GM23338 (cell line): ENCODE results near the gene GRHL3. TPM values are rescaled to one million over a fixed set of nuclear protein-coding genes. Genes with fewer than 3 reads are reported as not detected.

Experiments used
- ATAC-seq: fragments of 200-7000 bp; cut with Tn5 transposase; 3 replicates; pipeline ENCODE4 v1.9.1; 2020
- DNase-seq: peaks from one replicate; pipeline ENCODE4 v3.0.0-alpha.2; 2015; ENCODE audit warnings: low spot score
- H2AFZ ChIP-seq: fragments of 200-600 bp; sonication (generic); 2 replicates; pipeline ENCODE4 v1.8.0; 2016; ENCODE audit warnings: antibody characterized with exemption, mild to moderate bottlenecking, moderate library complexity
- H3F3A ChIP-seq: fragments of 200-600 bp; sonication (generic); replicated peaks from 2 replicates; pipeline ENCODE4 v1.8.0; 2017; ENCODE audit warnings: antibody characterized with exemption, mixed run types, low read depth
- H3K27ac ChIP-seq: fragments of 200-600 bp; sonication (generic); 2 replicates; pipeline ENCODE4 v1.6.1; 2016; ENCODE audit warnings: low read depth
- H3K27me3 ChIP-seq: fragments of 200-600 bp; sonication (generic); 2 replicates; pipeline ENCODE4 v1.8.0; 2016; ENCODE audit warnings: mild to moderate bottlenecking, mixed run types, moderate library complexity; ENCODE audit not compliant: insufficient read depth
- H3K36me3 ChIP-seq: fragments of 200-600 bp; sonication (generic); 2 replicates; pipeline ENCODE4 v1.8.0; 2016; ENCODE audit warnings: mild to moderate bottlenecking; ENCODE audit not compliant: insufficient read depth
- H3K4me1 ChIP-seq: fragments of 200-600 bp; sonication (generic); 2 replicates; pipeline ENCODE4 v1.8.0; 2016; ENCODE audit warnings: mild to moderate bottlenecking, moderate library complexity; ENCODE audit not compliant: insufficient read depth
- H3K4me2 ChIP-seq: fragments of 200-600 bp; sonication (generic); 2 replicates; pipeline ENCODE4 v1.7.1; 2017; ENCODE audit warnings: mixed run types
- H3K4me3 ChIP-seq: fragments of 200-600 bp; sonication (generic); 2 replicates; pipeline ENCODE4 v1.6.1; 2016; ENCODE audit warnings: mixed run types
- H3K79me2 ChIP-seq: fragments of 200-600 bp; sonication (generic); replicated peaks from 2 replicates; pipeline ENCODE4 v1.8.0; 2017; ENCODE audit warnings: mild to moderate bottlenecking; ENCODE audit not compliant: insufficient read depth
- H3K9me2 ChIP-seq: fragments of 200-600 bp; sonication (generic); 2 replicates; pipeline ENCODE4 v1.8.0; 2017; ENCODE audit not compliant: insufficient read depth
- H4K20me1 ChIP-seq: fragments of 200-600 bp; sonication (generic); replicated peaks from 2 replicates; pipeline ENCODE4 v1.8.0; 2017; ENCODE audit warnings: mild to moderate bottlenecking; ENCODE audit not compliant: insufficient read depth
- H3K27ac Mint-ChIP-seq: 2 replicates; pipeline ENCODE4 v1.8.0; 2020; ENCODE audit warnings: inconsistent platforms, mild to moderate bottlenecking, moderate library complexity, mixed read lengths
- H3K27me3 Mint-ChIP-seq: 3 replicates; pipeline ENCODE4 v1.8.0; 2022; ENCODE audit warnings: low read depth, mild to moderate bottlenecking, moderate library complexity, mixed read lengths, inconsistent platforms; ENCODE audit not compliant: insufficient read depth, poor library complexity
- H3K36me3 Mint-ChIP-seq: 3 replicates; pipeline ENCODE4 v1.8.0; 2021; ENCODE audit warnings: low read depth, mild to moderate bottlenecking, inconsistent platforms, moderate library complexity, mixed read lengths
- H3K4me1 Mint-ChIP-seq: 3 replicates; pipeline ENCODE4 v1.8.0; 2020; ENCODE audit warnings: mild to moderate bottlenecking, inconsistent platforms, mixed read lengths
- H3K4me3 Mint-ChIP-seq: 3 replicates; pipeline ENCODE4 v1.8.0; 2021; ENCODE audit warnings: moderate library complexity, mild to moderate bottlenecking, inconsistent platforms, mixed read lengths
- H3K9me3 Mint-ChIP-seq: 3 replicates; pipeline ENCODE4 v1.8.0; 2020; ENCODE audit warnings: moderate library complexity, mild to moderate bottlenecking, inconsistent platforms, mixed read lengths
- CREB1 ChIP-seq: fragments of 250-450 bp; sonication (Bioruptor Pico); IDR thresholded peaks from 2 replicates; pipeline ENCODE4 v1.5.0; 2020; ENCODE audit warnings: low read depth, mild to moderate bottlenecking, moderate library complexity
- ETS1 ChIP-seq: IDR thresholded peaks from 2 replicates; pipeline ENCODE4 v1.6.1; 2016; ENCODE audit warnings: antibody characterized with exemption
- JUNB ChIP-seq: IDR thresholded peaks from one replicate; pipeline ENCODE4 v1.6.1; 2016; ENCODE audit warnings: antibody characterized with exemption; ENCODE audit not compliant: unreplicated experiment
- NANOG ChIP-seq: IDR thresholded peaks from 2 replicates; pipeline ENCODE4 v1.6.1; 2016; ENCODE audit warnings: antibody characterized with exemption, borderline replicate concordance
- POLR2AphosphoS5 ChIP-seq: IDR thresholded peaks from 2 replicates; pipeline ENCODE4 v1.6.1; 2016; ENCODE audit warnings: antibody characterized with exemption, low read depth
- REST ChIP-seq: IDR thresholded peaks from one replicate; pipeline ENCODE4 v1.6.1; 2018; ENCODE audit warnings: antibody characterized with exemption; ENCODE audit not compliant: unreplicated experiment
- ZNF462 ChIP-seq: fragments of 250-450 bp; sonication (Bioruptor Pico); IDR thresholded peaks from 2 replicates; pipeline ENCODE4 v1.5.0; 2020; ENCODE audit warnings: mild to moderate bottlenecking, moderate library complexity
- polyA plus RNA-seq: library from polyadenylated mRNA; unstranded; fragments of >200 nt; fragmentation: Nextera tagmentation; extraction: Ambion mirVana; gene quantifications from 2 replicates; pipeline ENCODE4 v1.2.1, GENCODE V29; 2016
- total RNA-seq: library from RNA; depleted of rRNA; stranded (reverse); fragments of >200 nt; shearing (Covaris generic); gene quantifications from 2 replicates; pipeline ENCODE4 v1.2.3, GENCODE V29; 2014

The GRHL3 gene
- total and polyA plus RNA-seq, 2 experiments from 2014 or later: 0.78 to 1.1 TPM

GRCh38 chr1:24324903-24325302, 5.7 kb downstream of the GRHL3 start (continued):
- TF ChIP-seq ZNF462 (CRISPR knock-in tag): no peak

GRCh38 chr1:24325587-24326449, 6.7 kb downstream of the GRHL3 start:
- no peaks in the 10 kb centered on the region for H3K79me2 ChIP-seq
- H4K20me1 ChIP-seq: no peaks in the 10 kb centered on the region
- Mint-ChIP-seq H3K36me3 (no peaks in the 10 kb centered on the region), H3K4me1 (peaks cover 31% of the 10 kb centered on the region), H3K4me3 (no peak overlapping the region), H3K27ac (no peak overlapping the region), H3K9me3 (no peaks in the 10 kb centered on the region), H3K27me3 (peaks cover 31% of the 10 kb centered on the region)
- DNase-seq: no peak
- ATAC-seq: no peak
- peaks cover 34% of the 10 kb centered on the region for H3K27me3 ChIP-seq
- no peaks in the 10 kb centered on the region; the same call in 1 of the 2 replicates for H3K9me2 ChIP-seq
- peaks cover 33% of the 10 kb centered on the region for H3K4me1 ChIP-seq
- H3K27ac ChIP-seq: no peak overlapping the region
- no peaks in the 10 kb centered on the region for H3K36me3 ChIP-seq
- H3K4me2 ChIP-seq: no peak overlapping the region
- no peak overlapping the region for H2AFZ ChIP-seq
- peaks cover 6% of the 10 kb centered on the region; the same call in 1 of the 2 replicates for H3F3A ChIP-seq
- H3K4me3 ChIP-seq: no peak overlapping the region
- TF ChIP-seq POLR2AphosphoS5: no peak
- TF ChIP-seq REST: no peak
- TF ChIP-seq NANOG: no peak
- no peak for TF ChIP-seq ETS1
- TF ChIP-seq JUNB: no peak
- TF ChIP-seq CREB1 (CRISPR knock-in tag): no peak
